Activated CD4-positive, alpha-beta T cell treated with anti-CD3 and anti-CD28 coated beads, Interleukin-2, amount 10 ng/mL, durations not matched to agents 7 days and 5 days (primary cell): ENCODE data around the gene NGEF. TPM values are rescaled to one million over a fixed set of nuclear protein-coding genes. Genes with fewer than 3 reads are reported as not detected.

Experiments used
- CTCF ChIA-PET: fragments of 350-600 bp; sonication (Branson Sonifier 250); formaldehyde crosslinking; loops from one replicate; lab custom pipeline; 2021; ENCODE audit warnings: antibody characterized with exemption; lab: Charles Lee
- POLR2A ChIA-PET: fragments of 350-600 bp; sonication (Branson Sonifier 250); formaldehyde crosslinking; loops from one replicate; lab custom pipeline; 2021; ENCODE audit warnings: antibody characterized with exemption; lab: Charles Lee
- DNase-seq: peaks from one replicate; pipeline ENCODE4 v3.0.0-alpha.2; 2020
- H3K27ac Mint-ChIP-seq: one replicate; pipeline ENCODE4 v1.8.0; 2021; ENCODE audit warnings: mild to moderate bottlenecking, moderate library complexity, mixed read lengths
- H3K27me3 Mint-ChIP-seq: one replicate; pipeline ENCODE4 v1.8.0; 2021; ENCODE audit warnings: mixed read lengths
- H3K36me3 Mint-ChIP-seq: one replicate; pipeline ENCODE4 v1.8.0; 2021; ENCODE audit warnings: low read depth, mixed read lengths
- H3K4me1 Mint-ChIP-seq: one replicate; pipeline ENCODE4 v1.8.0; 2021; ENCODE audit warnings: mixed read lengths
- H3K4me3 Mint-ChIP-seq: one replicate; pipeline ENCODE4 v1.8.0; 2021; ENCODE audit warnings: mild to moderate bottlenecking, moderate library complexity, mixed read lengths
- H3K9me3 Mint-ChIP-seq: one replicate; pipeline ENCODE4 v1.8.0; 2021; ENCODE audit warnings: mixed read lengths
- total RNA-seq, 2 experiments: library from RNA; stranded (reverse); gene quantifications; one replicate each; pipeline ENCODE4 v1.2.3, GENCODE V29; 2021

NGEF gene
- total RNA-seq, 2 experiments from 2014 or later = not detected

- Mint-ChIP-seq H3K4me1 (no peaks in the 10 kb centered on the region), H3K27ac (no peak overlapping the region), H3K36me3 (no peaks in the 10 kb centered on the region), H3K9me3 (no peaks in the 10 kb centered on the region), H3K27me3 (no peaks in the 10 kb centered on the region), H3K4me3 (no peak overlapping the region)
- CTCF ChIA-PET = no interaction called here
- no peak for DNase-seq
- POLR2A ChIA-PET = interaction anchor here (0.7 kb wide), 1 partner anchor 12 kb away, joined by 5 read pairs; no protein-coding TSS in a partner anchor
Observed at GRCh38 chr2:232898592-232899543, 114.2 kb downstream of the NGEF start.

DNA sequence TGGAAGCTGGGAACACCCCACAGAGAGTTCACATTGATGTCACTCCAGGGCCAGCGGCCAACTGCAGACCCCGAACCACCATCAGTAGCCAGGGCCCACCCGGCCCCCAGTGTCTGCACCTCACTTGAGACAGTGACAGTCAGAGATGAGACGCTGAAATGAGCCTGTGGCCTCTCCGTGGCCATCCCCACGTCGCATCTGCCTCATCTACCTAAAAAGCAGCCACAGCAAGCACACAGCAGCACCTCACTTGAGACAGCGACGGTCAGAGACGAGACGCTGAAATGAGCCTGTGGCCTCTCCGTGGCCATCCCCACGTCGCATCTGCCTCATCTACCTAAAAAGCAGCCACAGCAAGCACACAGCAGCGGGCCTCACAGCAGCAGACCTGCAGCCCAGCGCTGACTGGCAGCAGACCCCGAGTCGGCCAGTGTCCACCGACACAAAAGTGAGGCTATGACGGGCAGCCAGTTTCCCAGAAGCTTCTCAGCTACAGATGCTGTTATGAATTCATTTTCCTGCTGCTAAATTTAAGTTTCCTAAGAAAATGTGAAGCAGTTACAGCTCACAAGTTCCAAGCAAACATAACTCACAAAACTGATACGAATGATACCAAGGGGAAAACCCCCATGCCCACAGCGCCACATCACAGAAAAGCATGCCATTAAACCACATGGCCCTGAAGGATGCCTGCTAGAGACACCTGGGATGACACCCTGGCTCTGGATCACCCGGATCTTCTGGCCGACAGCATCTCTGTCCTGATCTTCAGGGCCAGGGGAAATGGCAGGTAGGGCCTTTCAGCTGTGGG lies 115.3 kb downstream of the NGEF start:
- H3K27ac Mint-ChIP-seq = no peak overlapping the region
- ChIA-PET CTCF (interaction anchor here (0.9 to 1.2 kb wide), 2 partner anchors 42 to 226 kb away, joined by 3 read pairs; no protein-coding TSS in a partner anchor), POLR2A (interaction anchor here (0.7 kb wide), 1 partner anchor 13 kb away, joined by 5 read pairs; no protein-coding TSS in a partner anchor)
- H3K36me3 Mint-ChIP-seq = no peaks in the 10 kb centered on the region
- no peak for DNase-seq
- H3K4me3 Mint-ChIP-seq = no peak overlapping the region
- H3K9me3 Mint-ChIP-seq = no peaks in the 10 kb centered on the region
- no peaks in the 10 kb centered on the region for H3K4me1 Mint-ChIP-seq
- no peaks in the 10 kb centered on the region for H3K27me3 Mint-ChIP-seq

GRCh38 chr2:232896720-232897597 lies 116.1 kb downstream of the NGEF start:
- ChIA-PET POLR2A (no interaction called here), CTCF (interaction anchor here (0.9 to 1.2 kb wide), 2 partner anchors 41 to 227 kb away, joined by 3 read pairs; no protein-coding TSS in a partner anchor)
- no peak for DNase-seq
- H3K36me3 Mint-ChIP-seq = no peaks in the 10 kb centered on the region
- no peak overlapping the region for H3K27ac Mint-ChIP-seq
- peaks cover 3% of the 10 kb centered on the region for H3K27me3 Mint-ChIP-seq
- no peak overlapping the region for H3K4me3 Mint-ChIP-seq
- H3K9me3 Mint-ChIP-seq = no peaks in the 10 kb centered on the region
- no peaks in the 10 kb centered on the region for H3K4me1 Mint-ChIP-seq

DNA sequence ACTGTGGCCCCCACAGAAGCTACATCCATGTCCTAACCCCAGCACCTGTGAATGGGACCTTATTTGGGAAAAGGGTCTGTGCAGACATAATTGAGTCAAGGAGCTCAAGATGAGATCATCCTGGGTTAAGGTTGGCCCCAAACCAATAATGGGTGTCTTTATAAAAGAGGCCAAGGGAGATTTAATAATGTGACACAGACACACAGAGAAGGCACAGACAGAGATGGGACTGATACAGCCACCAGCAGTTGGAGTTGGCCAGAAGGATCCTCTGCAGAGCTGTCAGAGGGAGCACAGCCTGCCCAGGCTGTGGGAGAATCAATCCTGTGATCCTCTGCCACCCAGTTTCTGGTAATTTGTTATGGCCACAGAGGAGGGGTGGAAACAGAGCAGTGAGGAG lies 116.9 kb downstream of the NGEF start:
- ChIA-PET POLR2A (no interaction called here), CTCF (no interaction called here)
- no peaks in the 10 kb centered on the region for H3K36me3 Mint-ChIP-seq
- no peak for DNase-seq
- H3K9me3 Mint-ChIP-seq = no peaks in the 10 kb centered on the region
- H3K4me3 Mint-ChIP-seq = no peak overlapping the region
- H3K27me3 Mint-ChIP-seq = peaks cover 3% of the 10 kb centered on the region
- no peak overlapping the region for H3K27ac Mint-ChIP-seq
- H3K4me1 Mint-ChIP-seq = no peaks in the 10 kb centered on the region

- Mint-ChIP-seq H3K4me1 (no peaks in the 10 kb centered on the region), H3K36me3 (no peaks in the 10 kb centered on the region), H3K9me3 (no peaks in the 10 kb centered on the region), H3K27me3 (peaks cover 3% of the 10 kb centered on the region), H3K4me3 (no peak overlapping the region), H3K27ac (no peak overlapping the region)
- DNase-seq = no peak
- ChIA-PET POLR2A (no interaction called here), CTCF (no interaction called here)
Observed at GRCh38 chr2:232894746-232895145, 118.3 kb downstream of the NGEF start.

DNA sequence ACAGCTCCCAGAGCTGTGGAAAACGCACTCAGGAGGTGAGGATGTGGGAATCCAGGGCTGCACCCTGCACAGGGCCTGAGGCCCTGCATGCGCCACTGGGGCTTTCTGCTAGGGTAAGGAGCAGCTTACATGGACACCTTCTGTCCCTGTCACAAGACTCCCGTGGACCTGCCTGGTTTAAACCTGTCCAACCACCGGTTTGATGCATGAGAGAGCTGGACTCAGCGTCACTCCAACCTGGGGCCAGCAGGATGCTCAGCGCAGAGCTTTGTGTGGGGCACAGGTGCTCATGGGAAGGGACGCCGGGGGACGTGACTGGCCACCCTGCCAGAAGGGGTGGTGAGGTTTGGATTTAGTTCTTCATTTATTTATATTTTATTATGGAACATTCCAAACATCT lies 118.8 kb downstream of the NGEF start:
- ChIA-PET POLR2A (no interaction called here), CTCF (no interaction called here)
- Mint-ChIP-seq H3K9me3 (no peaks in the 10 kb centered on the region), H3K4me3 (no peak overlapping the region), H3K4me1 (no peaks in the 10 kb centered on the region), H3K27me3 (peaks cover 3% of the 10 kb centered on the region), H3K27ac (no peak overlapping the region), H3K36me3 (no peaks in the 10 kb centered on the region)
- no peak for DNase-seq

- no peaks in the 10 kb centered on the region for H3K4me1 Mint-ChIP-seq
- no peak overlapping the region for H3K4me3 Mint-ChIP-seq
- DNase-seq = no peak
- H3K27me3 Mint-ChIP-seq = peaks cover 3% of the 10 kb centered on the region
- CTCF ChIA-PET = no interaction called here
- no peaks in the 10 kb centered on the region for H3K9me3 Mint-ChIP-seq
- no peak overlapping the region for H3K27ac Mint-ChIP-seq
- H3K36me3 Mint-ChIP-seq = no peaks in the 10 kb centered on the region
- POLR2A ChIA-PET = no interaction called here
Observed at GRCh38 chr2:232893834-232894233, 119.2 kb downstream of the NGEF start.

- Mint-ChIP-seq H3K4me3 (no peak overlapping the region), H3K36me3 (no peaks in the 10 kb centered on the region), H3K27me3 (peaks cover 3% of the 10 kb centered on the region), H3K27ac (no peak overlapping the region), H3K9me3 (no peaks in the 10 kb centered on the region), H3K4me1 (no peaks in the 10 kb centered on the region)
- CTCF ChIA-PET = no interaction called here
- POLR2A ChIA-PET = no interaction called here
- DNase-seq = no peak
Observed at GRCh38 chr2:232892843-232893242, 120.2 kb downstream of the NGEF start.

DNA sequence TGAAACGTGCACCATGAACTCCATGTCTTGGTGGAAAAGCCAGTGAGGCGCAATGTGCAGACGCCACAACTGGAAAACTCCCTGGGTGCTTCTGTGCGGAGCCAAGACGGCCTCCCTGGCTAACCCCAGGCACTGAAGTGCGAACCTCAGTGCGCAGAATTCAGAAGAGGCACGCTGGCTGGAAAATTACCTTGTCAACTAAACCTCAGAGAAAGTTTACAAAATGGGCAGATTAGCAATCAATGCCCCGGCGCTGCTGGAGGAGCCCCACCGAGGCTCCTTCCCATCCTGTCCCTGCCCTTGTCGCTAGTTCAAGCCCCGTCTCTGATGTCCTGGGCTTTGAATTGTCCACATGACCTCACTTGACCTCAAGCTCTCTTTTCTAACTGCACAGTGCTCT lies 120.8 kb downstream of the NGEF start:
- CTCF ChIA-PET = no interaction called here
- no peaks in the 10 kb centered on the region for H3K36me3 Mint-ChIP-seq
- no peaks in the 10 kb centered on the region for H3K9me3 Mint-ChIP-seq
- POLR2A ChIA-PET = no interaction called here
- DNase-seq = no peak
- no peak overlapping the region for H3K27ac Mint-ChIP-seq
- H3K4me3 Mint-ChIP-seq = no peak overlapping the region
- no peaks in the 10 kb centered on the region for H3K4me1 Mint-ChIP-seq
- H3K27me3 Mint-ChIP-seq = peaks cover 3% of the 10 kb centered on the region

DNA sequence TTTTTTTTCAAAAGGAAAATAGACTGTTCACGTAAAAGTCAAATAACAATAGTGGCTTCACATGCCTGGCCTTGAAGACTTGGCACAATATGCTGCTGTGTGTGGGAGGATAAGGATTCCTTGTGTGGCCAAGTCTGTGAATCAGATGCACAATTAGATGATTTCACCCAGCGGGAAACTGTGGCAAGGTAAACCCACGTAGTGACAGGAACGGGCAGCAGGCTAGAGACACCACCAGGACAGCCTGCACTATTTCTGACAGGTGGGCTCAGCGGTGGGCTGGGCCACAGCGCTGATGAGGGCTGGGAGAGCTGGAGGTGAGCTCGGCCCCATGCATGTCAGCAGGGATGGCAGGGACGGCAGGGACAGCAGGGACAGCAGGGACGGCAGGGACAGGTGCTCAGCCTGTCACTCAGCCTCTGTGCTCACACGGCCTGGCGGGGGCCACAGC lies 121.4 kb downstream of the NGEF start:
- Mint-ChIP-seq H3K9me3 (no peaks in the 10 kb centered on the region), H3K27me3 (peaks cover 3% of the 10 kb centered on the region), H3K4me3 (no peak overlapping the region), H3K4me1 (no peaks in the 10 kb centered on the region), H3K36me3 (no peaks in the 10 kb centered on the region), H3K27ac (no peak overlapping the region)
- ChIA-PET POLR2A (no interaction called here), CTCF (no interaction called here)
- no peak for DNase-seq

GRCh38 chr2:232890896-232891601 lies 122.0 kb downstream of the NGEF start:
- Mint-ChIP-seq H3K4me3 (no peak overlapping the region), H3K4me1 (no peaks in the 10 kb centered on the region), H3K9me3 (no peaks in the 10 kb centered on the region), H3K27ac (no peak overlapping the region), H3K27me3 (peaks cover 3% of the 10 kb centered on the region), H3K36me3 (no peaks in the 10 kb centered on the region)
- CTCF ChIA-PET = interaction anchor here (0.6 kb wide), 1 partner anchor 280 kb away, joined by 4 read pairs; no protein-coding TSS in a partner anchor
- POLR2A ChIA-PET = no interaction called here
- DNase-seq = no peak

DNA sequence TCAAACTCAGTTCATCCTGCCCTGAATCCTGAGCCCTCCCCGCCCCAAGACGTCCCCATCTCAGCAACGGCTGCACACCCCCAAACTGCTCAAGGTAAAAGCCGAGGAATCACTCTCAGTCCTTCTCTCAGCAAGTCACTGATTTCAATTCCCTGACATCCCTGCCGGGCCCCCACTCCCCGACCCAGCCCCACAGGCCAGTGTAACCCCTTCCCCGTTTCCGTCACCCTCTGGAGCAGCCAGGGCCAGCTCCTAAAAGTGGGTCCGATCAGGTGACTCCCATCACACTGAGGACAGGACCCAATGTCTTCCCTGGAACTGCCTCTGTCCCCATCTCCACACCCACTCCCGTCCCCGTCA lies 122.5 kb downstream of the NGEF start:
- ChIA-PET POLR2A (no interaction called here), CTCF (no interaction called here)
- H3K27ac Mint-ChIP-seq = no peak overlapping the region
- H3K4me1 Mint-ChIP-seq = no peaks in the 10 kb centered on the region
- H3K4me3 Mint-ChIP-seq = no peak overlapping the region
- no peaks in the 10 kb centered on the region for H3K36me3 Mint-ChIP-seq
- DNase-seq = no peak
- H3K27me3 Mint-ChIP-seq = peaks cover 3% of the 10 kb centered on the region
- H3K9me3 Mint-ChIP-seq = no peaks in the 10 kb centered on the region
